Measurements from ENCODE around the gene SUPT20HL1.

The SUPT20HL1 gene

DNA sequence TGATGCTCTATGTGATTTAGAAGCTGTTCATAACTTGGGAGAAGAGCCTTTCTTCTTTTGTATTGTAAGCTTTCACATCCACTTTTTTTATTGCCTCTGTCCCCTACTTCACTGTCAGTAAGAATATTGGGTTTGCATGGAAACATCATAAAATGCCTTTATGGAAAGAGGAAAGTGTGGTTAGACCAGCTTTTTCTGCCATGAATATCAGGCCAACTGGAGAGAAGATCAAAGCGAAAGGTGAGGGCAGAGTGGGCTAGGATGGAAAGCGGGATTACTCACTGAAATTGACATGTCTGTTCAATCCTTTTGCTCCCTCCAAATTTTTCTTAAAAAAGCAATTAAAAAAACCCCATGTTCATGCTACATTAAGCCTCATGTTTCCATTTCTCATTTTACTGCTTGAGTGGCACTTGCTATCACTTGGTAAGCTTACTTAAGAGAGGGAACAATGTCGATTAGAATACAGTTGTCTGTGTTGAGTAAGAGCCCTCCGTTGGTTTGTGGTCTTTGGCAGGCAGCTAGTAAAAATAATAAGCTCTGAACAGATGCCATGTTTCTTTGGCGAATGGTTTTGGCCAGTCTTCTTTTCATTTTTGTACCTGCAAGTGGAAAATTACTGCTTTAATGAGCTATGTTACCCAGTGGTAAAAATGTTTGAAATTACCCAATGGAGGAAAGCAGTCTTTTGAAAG is 35.9 kb downstream of the SUPT20HL1 start:
- no peak for DNase-seq (ENCODE audit: low read depth in 2 of 2)

DNA sequence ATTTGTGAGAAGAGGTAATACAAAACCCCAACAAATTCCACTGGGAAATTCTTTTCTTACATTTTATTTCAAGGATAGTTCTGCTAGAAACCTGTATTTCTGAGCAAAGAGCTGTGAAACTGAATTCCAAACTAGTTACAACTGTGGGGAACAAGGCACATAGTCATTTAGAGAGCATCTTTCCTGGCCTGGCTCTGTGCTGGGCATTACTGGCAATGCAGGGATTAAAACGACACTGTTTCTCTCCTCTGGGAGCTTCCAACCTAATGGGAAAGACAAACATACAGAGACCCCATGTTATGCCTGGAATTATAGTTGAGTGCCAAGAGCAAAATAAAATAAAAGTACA is 36.5 kb downstream of the SUPT20HL1 start:
- DNase-seq (ENCODE audit: low read depth in 2 of 2), result no peak

DNA sequence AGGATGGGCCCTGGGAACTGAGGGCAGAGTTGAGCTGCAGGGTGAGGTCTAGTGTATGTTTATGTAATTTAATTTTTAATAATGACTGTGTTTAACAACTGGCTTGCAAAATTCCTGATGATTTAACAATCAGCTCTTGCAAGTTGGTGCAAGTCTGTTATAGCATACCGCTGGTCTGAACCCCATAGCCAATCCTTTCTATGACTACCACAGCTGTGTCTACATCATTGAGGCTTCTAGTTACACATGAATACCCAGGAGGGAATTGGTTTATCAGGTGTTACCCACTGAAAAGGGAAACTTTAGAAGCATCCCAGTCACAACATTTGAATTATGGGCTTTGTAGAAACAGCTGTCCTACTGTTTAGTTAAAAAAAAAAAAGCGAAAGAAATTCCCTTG is 38.3 kb downstream of the SUPT20HL1 start:
- no peak for DNase-seq (ENCODE audit: low read depth in 2 of 2)

DNA sequence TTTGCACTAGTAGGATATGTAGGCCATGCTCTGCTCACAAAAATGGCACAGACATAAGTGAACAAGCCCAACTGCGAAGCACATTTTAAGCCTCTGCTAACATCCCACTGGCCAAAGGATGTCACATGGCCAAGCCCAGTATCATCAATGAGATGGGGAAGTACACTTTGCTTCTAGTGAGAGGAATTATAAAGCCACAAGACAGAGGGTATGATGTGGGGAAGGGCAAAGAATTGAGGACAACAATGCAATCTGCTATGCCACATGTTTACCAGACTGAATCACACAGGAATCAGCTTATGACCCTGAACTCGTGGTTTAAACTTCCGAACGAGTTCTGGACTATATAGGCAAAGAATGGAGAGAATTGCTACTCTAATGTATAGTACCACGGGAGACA is 39.1 kb downstream of the SUPT20HL1 start:
- no peak for DNase-seq (ENCODE audit: low read depth in 2 of 2)

DNA sequence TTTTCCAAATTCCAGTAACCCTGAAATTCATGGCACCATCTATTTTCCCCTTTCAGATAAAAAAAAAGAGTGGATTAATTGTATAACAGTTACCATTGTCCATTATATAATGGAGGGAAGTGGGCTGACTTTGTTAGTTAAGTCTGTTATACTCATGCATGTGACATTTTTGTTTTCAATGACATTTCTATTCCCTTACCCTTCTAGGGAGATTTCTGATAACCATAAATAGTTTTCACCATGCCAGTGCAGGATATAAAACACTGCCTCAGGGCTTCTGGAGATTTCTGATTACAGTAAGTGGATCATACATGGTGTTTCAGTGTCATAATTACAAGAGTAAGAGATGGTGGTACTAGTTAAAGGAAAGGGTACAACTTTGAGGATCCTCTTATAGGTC is 45.5 kb downstream of the SUPT20HL1 start:
- no peak for DNase-seq (ENCODE audit: low read depth in 2 of 2)
